NB4 (cell line): ENCODE measurements around the gene TPCN1.

Source experiments
- MYC ChIP-seq: IDR thresholded peaks from 2 replicates; pipeline ENCODE4 v1.6.1; 2011; ENCODE audit warnings: low read depth, low read length
- POLR2A ChIP-seq: IDR thresholded peaks from 2 replicates; pipeline ENCODE4 v1.6.1; 2011; ENCODE audit warnings: mild to moderate bottlenecking; ENCODE audit not compliant: insufficient read length; ENCODE audit errors: extremely low read depth
- TF ChIP-seq, protein P1 (sequence below): IDR thresholded peaks from one replicate; pipeline ENCODE4 v1.5.1; 2012; ENCODE audit warnings: low read depth, low read length

GRCh38 chr12:113195598-113195997 is 25.7 kb upstream of the TPCN1 start:
- TF ChIP-seq, protein P1, sequence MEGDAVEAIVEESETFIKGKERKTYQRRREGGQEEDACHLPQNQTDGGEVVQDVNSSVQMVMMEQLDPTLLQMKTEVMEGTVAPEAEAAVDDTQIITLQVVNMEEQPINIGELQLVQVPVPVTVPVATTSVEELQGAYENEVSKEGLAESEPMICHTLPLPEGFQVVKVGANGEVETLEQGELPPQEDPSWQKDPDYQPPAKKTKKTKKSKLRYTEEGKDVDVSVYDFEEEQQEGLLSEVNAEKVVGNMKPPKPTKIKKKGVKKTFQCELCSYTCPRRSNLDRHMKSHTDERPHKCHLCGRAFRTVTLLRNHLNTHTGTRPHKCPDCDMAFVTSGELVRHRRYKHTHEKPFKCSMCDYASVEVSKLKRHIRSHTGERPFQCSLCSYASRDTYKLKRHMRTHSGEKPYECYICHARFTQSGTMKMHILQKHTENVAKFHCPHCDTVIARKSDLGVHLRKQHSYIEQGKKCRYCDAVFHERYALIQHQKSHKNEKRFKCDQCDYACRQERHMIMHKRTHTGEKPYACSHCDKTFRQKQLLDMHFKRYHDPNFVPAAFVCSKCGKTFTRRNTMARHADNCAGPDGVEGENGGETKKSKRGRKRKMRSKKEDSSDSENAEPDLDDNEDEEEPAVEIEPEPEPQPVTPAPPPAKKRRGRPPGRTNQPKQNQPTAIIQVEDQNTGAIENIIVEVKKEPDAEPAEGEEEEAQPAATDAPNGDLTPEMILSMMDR, result no peak
- no peak for TF ChIP-seq POLR2A
- no peak for TF ChIP-seq MYC
